H1 (cell line): Measurements from ENCODE around the gene ABHD17B. TPM values are rescaled to one million over a fixed set of nuclear protein-coding genes. Genes with fewer than 3 reads are reported as not detected.

Experiments used
- CTCF ChIA-PET: fragments of 300-600 bp; sonication (Branson Sonifier 250); formaldehyde crosslinking; loops from one replicate; lab custom pipeline; 2021; ENCODE audit not compliant: partially characterized antibody; lab: Charles Lee
- POLR2A ChIA-PET: fragments of 300-600 bp; sonication (Branson Sonifier 250); formaldehyde crosslinking; loops from one replicate; lab custom pipeline; 2021; ENCODE audit warnings: inconsistent platforms; ENCODE audit not compliant: partially characterized antibody; lab: Charles Lee
- DNase-seq, 2 experiments: peaks; one replicate each; pipeline versions ENCODE4 v3.0.0 to v3.0.0-alpha.2; 2010 to 2022; ENCODE audit warnings: low spot score in 2 of 2, low read depth in 1 of 2, mixed read lengths in 1 of 2
- FAIRE-seq: peaks from 2 replicates; lab custom pipeline; 2011; peaks lifted over from hg19 to GRCh38; lab: Jason Lieb, UNC
- H2AFZ ChIP-seq: 2 replicates; pipeline ENCODE4 v1.8.1; 2012; ENCODE audit warnings: low read length, inconsistent platforms
- H2AK5ac ChIP-seq: 2 replicates; pipeline ENCODE4 v1.6.1; 2013; ENCODE audit warnings: low read depth, low read length
- H2BK120ac ChIP-seq: replicated peaks from 2 replicates; pipeline ENCODE3; 2013; ENCODE audit warnings: low read depth, low read length, inconsistent platforms
- H2BK12ac ChIP-seq: 2 replicates; pipeline ENCODE4 v1.6.1; 2013; ENCODE audit warnings: low read depth, low read length
- H2BK15ac ChIP-seq: 2 replicates; pipeline ENCODE4 v1.6.1; 2013; ENCODE audit warnings: low read length
- H2BK20ac ChIP-seq: 2 replicates; pipeline ENCODE4 v1.6.1; 2013; ENCODE audit warnings: low read length
- H2BK5ac ChIP-seq: 2 replicates; pipeline ENCODE4 v1.6.1; 2013; ENCODE audit warnings: low read depth, low read length
- H3K14ac ChIP-seq: 2 replicates; pipeline ENCODE4 v1.6.1; 2013; ENCODE audit warnings: inconsistent platforms; ENCODE audit not compliant: insufficient read length
- H3K18ac ChIP-seq: 2 replicates; pipeline ENCODE4 v1.6.1; 2013; ENCODE audit warnings: low read length; ENCODE audit errors: extremely low read depth
- H3K23ac ChIP-seq: 2 replicates; pipeline ENCODE4 v1.6.1; 2013; ENCODE audit warnings: inconsistent platforms; ENCODE audit not compliant: insufficient read length
- H3K23me2 ChIP-seq: 2 replicates; pipeline ENCODE4 v1.6.1; 2013; ENCODE audit warnings: low read depth, low read length
- H3K27ac ChIP-seq: 2 replicates; pipeline ENCODE4 v1.6.1; 2011; ENCODE audit warnings: low read depth, low read length, inconsistent platforms
- H3K27me3 ChIP-seq, 4 experiments: replicated peaks in 1 of 4; 1 replicate in 1 of 4; 2 replicates in 3 of 4; pipeline versions ENCODE4 v1.6.1 to v1.8.1; 2011 to 2013; ENCODE audit warnings: low read length in 3 of 4, mild to moderate bottlenecking in 3 of 4, inconsistent platforms in 2 of 4, mixed read lengths in 2 of 4, moderate library complexity in 1 of 4; ENCODE audit not compliant: control insufficient read depth in 3 of 4, insufficient read depth in 3 of 4; ENCODE audit errors: extremely low read depth in 1 of 4
- H3K36me3 ChIP-seq, 4 experiments: 2 replicates each; pipeline versions ENCODE4 v1.6.1 to v1.8.1; 2011 to 2013; ENCODE audit warnings: mild to moderate bottlenecking in 4 of 4, low read length in 3 of 4, moderate library complexity in 2 of 4, control low read depth in 1 of 4, inconsistent platforms in 1 of 4; ENCODE audit not compliant: insufficient read depth in 4 of 4, control insufficient read depth in 2 of 4
- H3K4ac ChIP-seq: replicated peaks from 2 replicates; pipeline ENCODE3; 2013; ENCODE audit warnings: low read length, low read depth, mixed read lengths, inconsistent platforms; ENCODE audit not compliant: insufficient read length
- H3K4me1 ChIP-seq, 4 experiments: replicated peaks in 1 of 4; 1 replicate in 1 of 4; 2 replicates in 3 of 4; pipeline versions ENCODE4 v1.6.1 to v1.8.1; 2011 to 2013; ENCODE audit warnings: low read length in 3 of 4, inconsistent platforms in 2 of 4, mixed read lengths in 1 of 4; ENCODE audit not compliant: insufficient read depth in 4 of 4, control insufficient read depth in 3 of 4
- H3K4me2 ChIP-seq, 2 experiments: 2 replicates each; pipeline versions ENCODE4 v1.6.1 to v1.8.1; 2011 to 2013; ENCODE audit warnings: low read depth in 2 of 2, low read length in 2 of 2, control low read depth in 1 of 2, inconsistent platforms in 1 of 2, mild to moderate bottlenecking in 1 of 2; ENCODE audit not compliant: insufficient read depth in 1 of 2
- H3K4me3 ChIP-seq, 4 experiments: fragments of 200-600, 300-600 bp in 1 of 4; sonication (generic), shearing (Covaris generic), sonication (Bioruptor Twin) in 1 of 4; 2 replicates each; pipeline versions ENCODE4 v1.5.1 to v1.8.1; 2011 to 2016; ENCODE audit warnings: low read length in 4 of 4, low read depth in 3 of 4, control low read depth in 2 of 4, inconsistent platforms in 2 of 4, mild to moderate bottlenecking in 2 of 4, mixed read lengths in 1 of 4, moderate library complexity in 1 of 4; ENCODE audit not compliant: insufficient read depth in 2 of 4; ENCODE audit errors: extremely low read depth in 1 of 4
- H3K56ac ChIP-seq: replicated peaks from 2 replicates; pipeline ENCODE3; 2013; ENCODE audit warnings: low read depth, mild to moderate bottlenecking, mixed read lengths, low read length, inconsistent platforms; ENCODE audit not compliant: insufficient read length
- H3K79me1 ChIP-seq: 2 replicates; pipeline ENCODE4 v1.6.1; 2013; ENCODE audit warnings: low read depth, low read length, control low read depth
- H3K79me2 ChIP-seq, 2 experiments: 2 replicates each; pipeline versions ENCODE4 v1.6.1 to v1.8.1; 2012 to 2013; ENCODE audit warnings: low read length in 2 of 2, mild to moderate bottlenecking in 2 of 2, inconsistent platforms in 1 of 2; ENCODE audit not compliant: insufficient read depth in 2 of 2, control insufficient read depth in 1 of 2
- H3K9ac ChIP-seq, 4 experiments: replicated peaks in 1 of 4; 1 replicate in 1 of 4; 2 replicates in 3 of 4; pipeline versions ENCODE4 v1.6.1 to v1.8.1; 2011 to 2013; ENCODE audit warnings: low read depth in 3 of 4, low read length in 3 of 4, control low read depth in 2 of 4, mild to moderate bottlenecking in 2 of 4, moderate library complexity in 2 of 4, inconsistent platforms in 1 of 4; ENCODE audit errors: extremely low read depth in 1 of 4
- H3K9me3 ChIP-seq, 2 experiments: 2 replicates each; pipeline versions ENCODE4 v1.6.1 to v1.8.1; 2012 to 2013; ENCODE audit warnings: mild to moderate bottlenecking in 2 of 2, moderate library complexity in 2 of 2, control low read depth in 1 of 2, inconsistent platforms in 1 of 2, low read depth in 1 of 2, low read length in 1 of 2, mixed read lengths in 1 of 2; ENCODE audit not compliant: insufficient read depth in 2 of 2
- H4K20me1 ChIP-seq, 2 experiments: replicated peaks in 1 of 2; 2 replicates each; pipeline versions ENCODE3 to v1.8.1; 2011 to 2013; ENCODE audit warnings: inconsistent platforms in 2 of 2, low read length in 2 of 2, mild to moderate bottlenecking in 1 of 2; ENCODE audit not compliant: insufficient read depth in 2 of 2, control insufficient read depth in 1 of 2
- H4K5ac ChIP-seq: 2 replicates; pipeline ENCODE4 v1.6.1; 2013; ENCODE audit warnings: low read length, low read depth, mixed read lengths, inconsistent platforms; ENCODE audit not compliant: insufficient read length
- H4K8ac ChIP-seq: 2 replicates; pipeline ENCODE4 v1.8.0; 2013; ENCODE audit warnings: mild to moderate bottlenecking, moderate library complexity, low read length, inconsistent platforms; ENCODE audit not compliant: insufficient read depth; ENCODE audit errors: extremely low read depth
- H4K91ac ChIP-seq: replicated peaks from 2 replicates; pipeline ENCODE3; 2013; ENCODE audit warnings: low read length, mixed read lengths, inconsistent platforms; ENCODE audit not compliant: insufficient read length
- EGR1 ChIP-seq: IDR thresholded peaks from 2 replicates; pipeline ENCODE4 v1.6.1; 2011; ENCODE audit warnings: low read depth, low read length, borderline replicate concordance
- SP1 ChIP-seq: IDR thresholded peaks from 2 replicates; pipeline ENCODE4 v1.6.1; 2011; ENCODE audit warnings: low read depth, low read length
- ZNF274 ChIP-seq: IDR thresholded peaks from 2 replicates; pipeline ENCODE4 v1.7.0; 2012; ENCODE audit warnings: low read length, borderline replicate concordance; ENCODE audit errors: extremely low read depth
- WGBS, 2 experiments: shearing (Covaris generic) in 1 of 2; methylation state at CpG; one replicate each; pipeline versions ENCODE4 v1.1.6 to v1.1.7; 2013 to 2015; ENCODE audit warnings: low lambda C conversion rate in 2 of 2, mixed read lengths in 2 of 2, inconsistent platforms in 1 of 2, low coverage in 1 of 2, missing lambda C conversion rate in 1 of 2; ENCODE audit not compliant: insufficient replicate concordance in 2 of 2, insufficient coverage in 1 of 2, insufficient read length in 1 of 2; ENCODE audit errors: extremely low coverage in 1 of 2, missing lambda C conversion rate in 1 of 2; 5-methylcytosine and 5-hydroxymethylcytosine counted together
- polyA plus RNA-seq, 7 experiments: library from polyadenylated mRNA; depleted of rRNA in 3 of 7; stranded (reverse) in 5 of 7; unstranded in 2 of 7; fragments of >200 nt in 5 of 7; fragments of 200-250 nt in 2 of 7; gene quantifications; 1 replicate in 5 of 7; 2 replicates in 1 of 7; 4 replicates in 1 of 7; pipeline versions ENCODE4 v1.2.1 to v1.2.3, GENCODE V29; 2011 to 2013; ENCODE audit warnings: missing spikeins in 2 of 7, mixed read lengths in 2 of 7
- total RNA-seq: library from RNA; stranded (reverse); fragmentation: NEBNext Ultra II Directional; extraction: Animal tissue kit (Norgen Biotek cat#: 25700); gene quantifications from 2 replicates; pipeline ENCODE4 v1.2.1, GENCODE V29; 2021

The ABHD17B gene
- total and polyA plus RNA-seq, 2 of the 8 experiments (the other 6 are each of a cell fraction or from before 2014, with no cell fraction given), result 37.2 to 60.8 TPM

DNA sequence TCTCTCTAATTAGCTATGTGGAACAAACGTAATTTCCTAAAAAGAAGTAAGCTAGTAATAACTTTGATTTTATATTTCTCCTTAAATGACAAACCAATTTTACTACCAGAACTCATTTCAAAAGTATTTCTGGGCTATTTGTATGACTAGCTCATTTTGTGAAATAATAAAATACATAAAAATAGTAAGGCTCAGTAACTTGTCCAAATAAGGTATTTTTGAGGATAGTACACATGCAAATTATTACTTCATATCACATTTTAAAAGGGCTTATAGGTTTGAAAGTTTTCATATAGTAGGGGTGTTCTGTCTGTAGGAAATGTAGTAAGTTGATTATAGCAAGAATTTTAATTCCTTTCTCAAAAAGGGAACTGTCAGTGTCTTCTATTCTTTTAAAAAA, 26.9 kb upstream of the ABHD17B start:
- Histone ChIP-seq H2AK5ac (no peak overlapping the region), H3K36me3 (no peaks in the 10 kb centered on the region), H3K79me1 (peaks cover 2% of the 10 kb centered on the region; the same call in 1 of the 2 replicates), H3K9me3 (no peaks in the 10 kb centered on the region), H3K56ac (no peak overlapping the region), H2BK20ac (no peak overlapping the region), H3K4me1 (peaks cover 0 to 3% (median 2%) of the 10 kb centered on the region in 4 experiments; a peak in 4 of 7 replicates), H4K5ac (no peak overlapping the region), H3K23ac (no peak overlapping the region), H3K14ac (no peak overlapping the region), H2BK120ac (no peak overlapping the region), H4K20me1 (no peaks in the 10 kb centered on the region), H3K4me3 (no peak overlapping the region), H2BK5ac (no peak overlapping the region), H4K91ac (no peak overlapping the region), H2BK15ac (no peak overlapping the region), H2AFZ (no peak overlapping the region), H3K23me2 (no peaks in the 10 kb centered on the region), H3K18ac (no peak overlapping the region), H2BK12ac (no peak overlapping the region), H4K8ac (no peak overlapping the region), H3K79me2 (peaks cover 0 to 69% of the 10 kb centered on the region in 2 experiments; a peak in 2 of 4 replicates), H3K9ac (no peak overlapping the region), H3K27me3 (no peaks in the 10 kb centered on the region), H3K27ac (no peak overlapping the region), H3K4me2 (no peak overlapping the region), H3K4ac (no peak overlapping the region)
- TF ChIP-seq SP1 (no peak), EGR1 (no peak), ZNF274 (no peak)
- CTCF ChIA-PET, result interaction anchor here (1.2 kb wide), 1 partner anchor 47 kb away, joined by 5 read pairs; no protein-coding TSS in a partner anchor
- POLR2A ChIA-PET, result interaction anchor here (0.9 to 1.4 kb wide), 3 partner anchors 16 to 27 kb away, joined by 3 to 4 read pairs (median 4); partner anchors contain the start of genes ABHD17B and C9orf85
- WGBS, 2 experiments, result 85% methylated on average over 1 of the region's 1 CpG; no CpG with 5 or more reads in 1 of the 2 experiments
- no peak for FAIRE-seq
- no peak for DNase-seq
